ENCODE measurements around the gene FNTB. TPM values are rescaled to one million over a fixed set of nuclear protein-coding genes. Genes with fewer than 3 reads are reported as not detected.

FNTB gene
- total and polyA plus RNA-seq, 8 donors, result 4.6 to 9.5 (median 6.7) TPM

DNA sequence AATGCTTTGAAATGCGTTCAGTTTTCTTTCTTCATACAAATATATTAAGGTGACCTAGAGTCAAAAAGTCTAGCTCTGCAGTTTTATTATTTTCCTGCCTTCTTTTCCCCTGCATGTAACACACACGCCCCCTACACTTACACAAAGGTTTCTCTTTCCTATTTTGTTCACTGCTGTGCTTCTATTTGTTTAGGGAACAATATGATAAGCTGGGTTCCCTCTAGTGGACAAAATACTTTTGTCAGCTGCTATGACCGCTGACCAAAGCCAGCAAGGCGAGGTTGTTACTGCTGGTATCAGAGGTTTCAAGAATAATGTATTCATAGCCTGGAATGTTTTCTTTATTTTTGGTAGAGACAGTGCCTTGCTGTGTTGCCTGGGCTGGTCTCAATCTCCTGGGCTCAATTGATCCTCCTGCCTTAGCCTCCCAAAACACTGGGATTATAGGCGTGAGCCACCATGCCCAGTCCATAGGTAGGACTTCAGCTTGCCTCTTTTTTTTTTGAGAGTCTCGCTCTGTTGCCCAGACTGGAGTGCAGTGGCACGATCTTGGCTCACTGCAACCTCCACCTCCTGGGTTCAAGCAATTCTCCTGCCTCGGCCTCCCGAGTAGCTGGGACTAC is 33.4 kb downstream of the FNTB start:
- ATAC-seq (peak; percentile 80 to 99 (median 96)), DNase-seq (peak in 3 of 6 donors; percentile 25 to 53 (median 38)), FAIRE-seq (peak; percentile 80)
- no peaks in the 10 kb centered on the region for H3K27me3 ChIP-seq
- no peak overlapping the region for H3K27ac ChIP-seq
- H3K4me3 ChIP-seq, result no peak overlapping the region
- intact Hi-C loops (cut with DNase I), result no loop called here
- WGBS, 2 donors, result 49 to 56% methylated on average over 9 of the region's 9 CpGs
- peaks cover 0 to 9% (median 0%) of the 10 kb centered on the region in 3 donors for H3K36me3 ChIP-seq
- TF ChIP-seq, protein P1, sequence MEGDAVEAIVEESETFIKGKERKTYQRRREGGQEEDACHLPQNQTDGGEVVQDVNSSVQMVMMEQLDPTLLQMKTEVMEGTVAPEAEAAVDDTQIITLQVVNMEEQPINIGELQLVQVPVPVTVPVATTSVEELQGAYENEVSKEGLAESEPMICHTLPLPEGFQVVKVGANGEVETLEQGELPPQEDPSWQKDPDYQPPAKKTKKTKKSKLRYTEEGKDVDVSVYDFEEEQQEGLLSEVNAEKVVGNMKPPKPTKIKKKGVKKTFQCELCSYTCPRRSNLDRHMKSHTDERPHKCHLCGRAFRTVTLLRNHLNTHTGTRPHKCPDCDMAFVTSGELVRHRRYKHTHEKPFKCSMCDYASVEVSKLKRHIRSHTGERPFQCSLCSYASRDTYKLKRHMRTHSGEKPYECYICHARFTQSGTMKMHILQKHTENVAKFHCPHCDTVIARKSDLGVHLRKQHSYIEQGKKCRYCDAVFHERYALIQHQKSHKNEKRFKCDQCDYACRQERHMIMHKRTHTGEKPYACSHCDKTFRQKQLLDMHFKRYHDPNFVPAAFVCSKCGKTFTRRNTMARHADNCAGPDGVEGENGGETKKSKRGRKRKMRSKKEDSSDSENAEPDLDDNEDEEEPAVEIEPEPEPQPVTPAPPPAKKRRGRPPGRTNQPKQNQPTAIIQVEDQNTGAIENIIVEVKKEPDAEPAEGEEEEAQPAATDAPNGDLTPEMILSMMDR (IDR thresholded peaks at IDR 0.05), result peak; percentile 38 to 71 (median 54)
- no peaks in the 10 kb centered on the region for H3K9me3 ChIP-seq
- H3K4me1 ChIP-seq, result peaks cover 0 to 6% (median 3%) of the 10 kb centered on the region in 3 donors

DNA sequence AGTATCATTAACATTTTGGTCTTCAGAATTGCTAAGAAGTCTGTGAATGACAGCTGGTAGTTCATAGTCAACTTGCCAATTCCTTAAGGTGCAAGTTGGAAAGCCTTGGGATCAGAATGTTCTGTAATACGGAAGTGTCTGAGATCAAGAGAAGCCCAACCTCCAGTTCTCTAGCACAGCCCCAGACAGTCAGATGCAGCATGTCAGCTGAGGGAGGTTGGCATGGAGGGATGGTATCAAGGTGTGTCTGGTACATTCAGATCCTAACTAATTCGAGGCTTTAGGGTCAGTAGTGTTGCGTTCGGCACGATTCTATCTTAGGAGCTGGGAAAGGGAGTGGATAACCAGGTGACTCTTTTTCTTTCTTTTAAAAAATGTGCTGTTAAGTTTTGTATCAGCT is 38.3 kb downstream of the FNTB start:
- no peak for ATAC-seq
- H3K27me3 ChIP-seq, result no peaks in the 10 kb centered on the region
- 90 to 95% methylated on average over 5 of the region's 5 CpGs for WGBS, 2 donors
- H3K4me1 ChIP-seq, result peaks cover 0 to under 1% (median 0%) of the 10 kb centered on the region in 3 donors
- no peak overlapping the region for H3K4me3 ChIP-seq
- no peaks in the 10 kb centered on the region for H3K9me3 ChIP-seq
- H3K27ac ChIP-seq, result no peak overlapping the region
- no peak for DNase-seq
- peaks cover 0 to 5% (median 0%) of the 10 kb centered on the region in 3 donors for H3K36me3 ChIP-seq
- TF ChIP-seq, protein P1 (IDR thresholded peaks at IDR 0.05), result no peak
- intact Hi-C loops (cut with DNase I), result no loop called here
- no peak for FAIRE-seq

DNA sequence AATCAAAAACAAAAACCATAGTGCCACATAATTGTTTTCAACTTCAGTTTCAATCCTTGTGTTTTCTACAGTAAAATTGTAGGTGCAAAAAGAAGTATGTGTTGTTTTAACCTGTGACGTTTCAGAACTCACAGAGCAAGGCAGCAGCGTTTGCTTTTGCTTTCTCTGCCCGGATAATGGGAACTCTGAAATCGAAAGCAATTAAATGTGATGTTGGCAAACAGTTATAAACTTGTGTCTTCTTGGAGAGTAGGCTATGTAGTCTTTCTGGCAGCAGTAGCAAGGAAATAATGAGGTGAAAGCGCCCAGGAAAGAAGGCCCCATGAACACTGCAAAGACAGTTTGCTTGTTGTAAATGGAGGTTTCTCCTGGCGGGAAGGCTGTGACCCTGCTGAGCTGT is 39.1 kb downstream of the FNTB start:
- no peak overlapping the region for H3K27ac ChIP-seq
- no peaks in the 10 kb centered on the region for H3K9me3 ChIP-seq
- ATAC-seq (no peak), DNase-seq (no peak), FAIRE-seq (no peak)
- H3K27me3 ChIP-seq, result no peaks in the 10 kb centered on the region
- TF ChIP-seq, protein P1 (IDR thresholded peaks at IDR 0.05), result no peak
- H3K4me3 ChIP-seq, result no peak overlapping the region
- peaks cover 0 to 5% (median 0%) of the 10 kb centered on the region in 3 donors for H3K36me3 ChIP-seq
- 86 to 90% methylated on average over 6 of the region's 6 CpGs for WGBS, 2 donors
- no peaks in the 10 kb centered on the region for H3K4me1 ChIP-seq
- intact Hi-C loops (cut with DNase I), result no loop called here

DNA sequence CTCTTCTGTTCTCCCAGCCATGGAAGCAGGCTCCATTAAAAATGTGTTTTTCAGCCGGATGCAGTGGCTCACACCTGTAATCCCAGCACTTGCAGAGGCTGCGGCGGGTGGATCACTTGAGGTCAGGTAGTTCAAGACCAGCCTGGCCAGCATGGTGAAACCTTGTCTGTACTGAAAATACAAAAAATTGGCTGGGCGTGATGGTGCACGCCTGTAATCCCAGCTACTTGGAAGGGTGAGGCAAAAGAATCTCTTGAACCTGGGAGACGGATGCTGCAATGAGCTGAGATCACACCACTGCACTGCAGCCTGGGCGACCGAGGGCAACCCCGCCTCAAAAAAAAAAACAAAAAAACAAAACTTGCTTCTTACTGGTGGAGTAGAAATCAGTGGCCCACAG is 39.8 kb downstream of the FNTB start:
- intact Hi-C loops (cut with DNase I), result no loop called here
- no peak overlapping the region for H3K27ac ChIP-seq
- H3K4me3 ChIP-seq, result no peak overlapping the region
- H3K4me1 ChIP-seq, result no peaks in the 10 kb centered on the region
- 91 to 100% methylated on average over 9 of the region's 9 CpGs for WGBS, 2 donors
- no peak for FAIRE-seq
- peaks cover 0 to 5% (median 0%) of the 10 kb centered on the region in 3 donors for H3K36me3 ChIP-seq
- ATAC-seq, result no peak
- TF ChIP-seq, protein P1 (IDR thresholded peaks at IDR 0.05), result no peak
- H3K27me3 ChIP-seq, result no peaks in the 10 kb centered on the region
- DNase-seq, result no peak
- no peaks in the 10 kb centered on the region for H3K9me3 ChIP-seq

DNA sequence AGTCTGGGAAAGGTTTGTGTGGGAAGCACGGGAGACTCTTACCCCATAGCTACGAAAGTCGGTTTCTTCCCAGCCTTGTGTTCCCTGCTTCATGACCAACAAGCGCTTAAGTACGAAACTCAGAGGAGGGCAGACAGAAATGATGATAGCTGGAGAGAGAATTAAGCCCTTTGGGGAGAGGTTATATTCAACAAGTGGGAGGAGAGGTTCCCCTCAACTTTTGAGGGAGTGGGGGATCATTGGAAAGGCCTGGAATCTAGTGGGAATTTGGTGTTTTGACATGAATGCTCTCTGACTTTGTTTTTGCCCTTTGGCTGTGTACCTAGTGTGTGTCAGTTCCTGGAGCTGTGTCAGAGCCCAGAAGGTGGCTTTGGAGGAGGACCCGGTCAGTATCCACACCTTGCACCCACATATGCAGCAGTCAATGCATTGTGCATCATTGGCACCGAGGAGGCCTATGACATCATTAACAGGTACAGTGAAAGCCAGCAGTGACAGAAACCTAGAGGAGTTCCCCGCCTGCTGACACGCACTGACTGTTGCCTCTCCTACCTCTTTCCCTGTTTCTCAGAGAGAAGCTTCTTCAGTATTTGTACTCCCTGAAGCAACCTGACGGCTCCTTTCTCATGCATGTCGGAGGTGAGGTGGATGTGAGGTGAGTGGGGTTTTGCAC is 40.6 kb downstream of the FNTB start:
- intact Hi-C loops (cut with DNase I), result no loop called here
- FAIRE-seq, result no peak
- DNase-seq, result no peak

More for the DNA sequence above, 40.6 kb downstream of the FNTB start:
- no peaks in the 10 kb centered on the region for H3K4me1 ChIP-seq
- H3K27me3 ChIP-seq, result no peaks in the 10 kb centered on the region
- WGBS, 2 donors, result 97% methylated on average over 11 of the region's 11 CpGs
- H3K9me3 ChIP-seq, result no peaks in the 10 kb centered on the region
- no peak overlapping the region for H3K27ac ChIP-seq
- no peak for ATAC-seq
- H3K4me3 ChIP-seq, result no peak overlapping the region
- peaks cover 0 to 5% (median 0%) of the 10 kb centered on the region in 3 donors for H3K36me3 ChIP-seq
- TF ChIP-seq, protein P1 (IDR thresholded peaks at IDR 0.05), result no peak

All from pancreas (tissue), 10 donors.